Measurements from ENCODE around the gene PPM1F. TPM values are rescaled to one million over a fixed set of nuclear protein-coding genes. Genes with fewer than 3 reads are reported as not detected.
"Not testable (repeated sequence)": the region's sequence is repeated elsewhere in the genome, so short reads cannot be mapped to it uniquely, and the experiment has no call there.

PPM1F gene
- total RNA-seq, 1 donor from 2014 or later: 35.6 TPM

DNA sequence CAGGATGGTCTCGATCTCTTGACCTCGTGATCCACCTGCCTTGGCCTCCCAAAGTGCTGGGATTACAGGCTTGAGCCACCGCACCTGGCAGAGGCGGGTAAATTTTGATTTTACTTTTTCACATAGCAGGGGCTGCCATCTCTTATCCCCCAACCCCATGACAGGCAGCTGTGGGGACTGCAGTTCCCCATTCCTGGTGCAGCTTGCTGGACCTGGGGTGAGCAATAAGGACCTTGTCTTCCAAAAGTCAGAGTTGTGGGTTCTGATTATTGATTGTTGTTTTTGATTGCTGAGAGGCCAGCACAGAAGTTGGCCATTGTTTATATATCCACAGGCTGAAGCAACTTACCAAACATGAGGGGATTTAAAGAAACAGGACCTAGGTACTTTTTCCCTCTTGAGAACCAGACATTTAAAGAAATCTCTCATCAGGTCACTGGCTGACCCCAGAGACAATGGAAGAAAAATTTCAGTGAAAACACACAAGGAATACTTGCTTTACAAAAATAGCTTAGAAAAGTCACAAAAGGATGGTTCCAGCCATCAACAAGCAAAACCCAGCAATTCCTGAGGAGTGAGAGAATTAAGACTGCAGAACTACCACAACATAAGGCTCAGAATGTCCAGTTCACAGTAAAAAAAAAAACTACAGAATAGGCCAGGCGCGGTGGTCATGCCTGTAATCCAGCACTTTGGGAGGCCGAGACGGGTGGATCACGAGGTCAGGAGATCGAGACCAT lies 63.2 kb downstream of the PPM1F start:
- intact Hi-C loops (cut with DNase I): no loop called here

DNA sequence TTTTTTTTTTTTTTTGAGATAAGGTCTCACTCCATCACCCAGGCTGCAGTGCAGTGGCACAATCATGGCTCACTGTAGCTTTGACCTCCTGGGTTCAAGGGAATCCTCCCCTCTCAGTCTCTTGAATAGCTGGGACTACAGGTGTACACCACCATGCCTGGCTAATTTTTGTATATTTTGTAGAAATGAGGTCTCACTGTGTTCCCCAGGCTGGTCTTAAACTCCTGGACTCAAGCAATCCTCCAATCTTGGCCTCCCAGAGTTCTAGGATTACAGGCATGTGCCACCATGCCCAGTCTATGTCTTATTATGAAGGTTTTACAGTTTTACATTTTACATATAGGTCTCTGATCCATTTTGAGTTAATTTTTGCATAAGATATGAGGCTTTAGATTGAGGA lies 64.8 kb downstream of the PPM1F start:
- Histone ChIP-seq H3K27me3 (no peaks in the 10 kb centered on the region), H3K4me1 (no peaks in the 10 kb centered on the region), H3K27ac (no peak overlapping the region), H3K4me3 (no peak overlapping the region), H3K9me3 (no peaks in the 10 kb centered on the region), H3K36me3 (no peaks in the 10 kb centered on the region)
- TF ChIP-seq, protein P1, sequence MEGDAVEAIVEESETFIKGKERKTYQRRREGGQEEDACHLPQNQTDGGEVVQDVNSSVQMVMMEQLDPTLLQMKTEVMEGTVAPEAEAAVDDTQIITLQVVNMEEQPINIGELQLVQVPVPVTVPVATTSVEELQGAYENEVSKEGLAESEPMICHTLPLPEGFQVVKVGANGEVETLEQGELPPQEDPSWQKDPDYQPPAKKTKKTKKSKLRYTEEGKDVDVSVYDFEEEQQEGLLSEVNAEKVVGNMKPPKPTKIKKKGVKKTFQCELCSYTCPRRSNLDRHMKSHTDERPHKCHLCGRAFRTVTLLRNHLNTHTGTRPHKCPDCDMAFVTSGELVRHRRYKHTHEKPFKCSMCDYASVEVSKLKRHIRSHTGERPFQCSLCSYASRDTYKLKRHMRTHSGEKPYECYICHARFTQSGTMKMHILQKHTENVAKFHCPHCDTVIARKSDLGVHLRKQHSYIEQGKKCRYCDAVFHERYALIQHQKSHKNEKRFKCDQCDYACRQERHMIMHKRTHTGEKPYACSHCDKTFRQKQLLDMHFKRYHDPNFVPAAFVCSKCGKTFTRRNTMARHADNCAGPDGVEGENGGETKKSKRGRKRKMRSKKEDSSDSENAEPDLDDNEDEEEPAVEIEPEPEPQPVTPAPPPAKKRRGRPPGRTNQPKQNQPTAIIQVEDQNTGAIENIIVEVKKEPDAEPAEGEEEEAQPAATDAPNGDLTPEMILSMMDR (IDR thresholded peaks at IDR 0.05): no peak
- TF ChIP-seq POLR2A (IDR thresholded peaks at IDR 0.05) (no peak), POLR2AphosphoS5 (IDR thresholded peaks at IDR 0.05; ENCODE audit: insufficient read depth in 1 of 2, low read depth in 1 of 2) (no peak)
- no peak for DNase-seq (ENCODE audit: extremely low spot score in 2 of 2)
- intact Hi-C loops (cut with DNase I): no loop called here

More for the DNA sequence above, 63.2 kb downstream of the PPM1F start:
- Histone ChIP-seq H3K4me1 (no peaks in the 10 kb centered on the region), H3K9me3 (no peaks in the 10 kb centered on the region), H3K27me3 (no peaks in the 10 kb centered on the region), H3K27ac (no peak overlapping the region), H3K36me3 (no peaks in the 10 kb centered on the region), H3K4me3 (no peak overlapping the region)
- no peak for DNase-seq (ENCODE audit: extremely low spot score in 2 of 2)
- TF ChIP-seq POLR2A (IDR thresholded peaks at IDR 0.05): no peak
- TF ChIP-seq POLR2AphosphoS5 (IDR thresholded peaks at IDR 0.05; ENCODE audit: insufficient read depth in 1 of 2, low read depth in 1 of 2): no peak
- TF ChIP-seq, protein P1 (IDR thresholded peaks at IDR 0.05): no peak

DNA sequence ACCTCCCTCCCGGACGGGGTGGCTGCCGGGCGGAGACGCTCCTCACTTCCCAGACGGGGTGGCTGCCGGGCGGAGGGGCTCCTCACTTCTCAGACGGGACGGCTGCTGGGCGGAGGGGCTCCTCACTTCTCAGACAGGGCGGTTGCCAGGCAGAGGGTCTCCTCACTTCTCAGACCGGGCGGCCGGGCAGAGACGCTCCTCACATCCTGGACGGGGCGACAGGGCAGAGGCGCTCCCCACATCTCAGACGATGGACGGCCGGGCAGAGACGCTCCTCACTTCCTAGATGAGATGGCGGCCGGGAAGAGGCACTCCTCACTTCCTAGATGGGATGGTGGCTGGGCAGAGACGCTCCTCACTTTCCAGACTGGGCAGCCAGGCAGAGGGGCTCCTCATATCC lies 68.7 kb downstream of the PPM1F start:
- H3K27me3 ChIP-seq; H3K4me3 ChIP-seq; H3K27ac ChIP-seq; intact Hi-C loops (cut with DNase I); H3K36me3 ChIP-seq; H3K9me3 ChIP-seq; H3K4me1 ChIP-seq; DNase-seq (ENCODE audit: extremely low spot score in 2 of 2): not testable (repeated sequence)

DNA sequence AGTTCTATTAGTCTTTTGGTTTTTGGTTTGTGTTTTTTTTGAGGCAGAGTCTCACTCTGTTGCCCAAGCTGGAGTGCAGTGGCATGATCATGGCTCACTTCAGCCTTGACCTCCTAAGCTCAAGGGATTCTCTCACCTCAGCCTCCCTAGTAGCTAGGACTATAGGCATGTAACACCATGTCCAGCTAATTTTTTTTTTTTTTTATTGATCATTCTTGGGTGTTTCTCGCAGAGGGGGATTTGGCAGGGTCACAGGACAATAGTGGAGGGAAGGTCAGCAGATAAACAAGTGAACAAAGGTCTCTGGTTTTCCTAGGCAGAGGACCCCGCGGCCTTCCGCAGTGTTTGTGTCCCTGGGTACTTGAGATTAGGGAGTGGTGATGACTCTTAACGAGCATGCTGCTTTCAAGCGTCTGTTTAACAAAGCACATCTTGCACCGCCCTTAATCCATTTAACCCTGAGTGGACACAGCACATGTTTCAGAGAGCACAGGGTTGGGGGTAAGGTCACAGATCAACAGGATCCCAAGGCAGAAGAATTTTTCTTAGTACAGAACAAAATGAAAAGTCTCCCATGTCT lies 69.8 kb downstream of the PPM1F start:
- intact Hi-C loops (cut with DNase I); H3K36me3 ChIP-seq; H3K9me3 ChIP-seq; H3K27me3 ChIP-seq; H3K4me1 ChIP-seq; H3K27ac ChIP-seq; DNase-seq (ENCODE audit: extremely low spot score in 2 of 2); H3K4me3 ChIP-seq: not testable (repeated sequence)

DNA sequence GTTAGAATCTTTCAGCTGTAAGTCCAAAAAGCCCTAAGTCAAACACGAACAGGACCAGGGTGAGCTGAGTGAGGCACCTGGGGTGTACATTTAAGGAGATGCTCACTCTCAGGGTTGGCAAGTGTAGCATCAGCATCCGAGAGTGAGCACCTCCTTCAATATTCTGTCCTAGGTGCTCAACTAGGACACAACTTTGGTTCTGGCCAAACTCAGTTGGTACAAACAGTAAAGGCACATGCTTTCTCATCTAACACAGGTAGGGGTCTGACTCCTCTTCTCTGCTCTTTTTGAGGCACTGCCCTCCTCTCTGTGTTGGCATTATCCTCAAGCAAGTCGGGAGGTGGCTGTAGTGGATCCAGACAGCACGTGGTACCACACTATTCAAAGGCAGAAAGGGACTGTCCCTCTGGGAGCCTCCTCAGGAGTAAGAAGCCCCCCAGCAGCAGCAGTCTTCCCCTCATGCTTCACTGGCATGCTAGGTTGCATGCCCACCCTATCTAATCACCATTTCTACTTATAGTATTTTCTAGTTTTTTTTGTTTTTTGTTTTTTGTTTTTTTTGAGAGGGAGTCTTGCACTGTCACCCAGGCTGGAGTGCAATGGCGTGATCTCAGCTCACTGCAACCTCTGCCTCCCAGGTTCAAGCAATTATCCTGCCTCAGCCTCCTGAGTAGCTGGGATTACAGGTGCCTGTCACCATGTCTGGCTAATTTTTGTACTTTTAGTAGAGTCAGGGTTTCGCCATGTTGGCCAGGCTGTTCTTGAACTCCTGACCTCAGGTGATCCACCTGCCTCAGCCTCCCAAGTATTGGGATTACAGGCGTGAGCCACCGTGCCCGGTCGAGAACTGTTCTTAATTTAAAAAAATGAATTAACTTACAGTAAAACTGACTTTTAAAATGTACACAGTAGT lies 70.6 kb downstream of the PPM1F start:
- intact Hi-C loops (cut with DNase I): no loop called here
- Histone ChIP-seq H3K27ac (no peak overlapping the region), H3K27me3 (no peaks in the 10 kb centered on the region), H3K4me3 (no peak overlapping the region), H3K36me3 (no peaks in the 10 kb centered on the region), H3K4me1 (no peaks in the 10 kb centered on the region), H3K9me3 (no peaks in the 10 kb centered on the region)
- no peak for DNase-seq (ENCODE audit: extremely low spot score in 2 of 2)
- TF ChIP-seq POLR2AphosphoS5 (IDR thresholded peaks at IDR 0.05; ENCODE audit: insufficient read depth in 1 of 2, low read depth in 1 of 2) (no peak), POLR2A (IDR thresholded peaks at IDR 0.05) (no peak)
- TF ChIP-seq, protein P1 (IDR thresholded peaks at IDR 0.05): no peak
